Activated naive CD4-positive, alpha-beta T cell treated with anti-CD3 and anti-CD28 coated beads for 36 hours (primary cell): ENCODE data around the gene SVEP1. TPM values are rescaled to one million over a fixed set of nuclear protein-coding genes. Genes with fewer than 3 reads are reported as not detected.

Experiments used
- CTCF ChIA-PET: fragments of 350-600 bp; sonication (Branson Sonifier 250); formaldehyde crosslinking; loops from one replicate; lab custom pipeline; 2021; ENCODE audit warnings: antibody characterized with exemption; lab: Charles Lee
- DNase-seq: peaks from one replicate; pipeline ENCODE4 v3.0.0-alpha.2; 2020
- H3K27ac Mint-ChIP-seq: one replicate; pipeline ENCODE4 v1.8.0; 2021; ENCODE audit warnings: mild to moderate bottlenecking, mixed read lengths
- H3K27me3 Mint-ChIP-seq: one replicate; pipeline ENCODE4 v1.8.0; 2021; ENCODE audit warnings: low read depth, mixed read lengths
- H3K36me3 Mint-ChIP-seq: one replicate; pipeline ENCODE4 v1.8.0; 2021; ENCODE audit warnings: low read depth, mixed read lengths
- H3K4me1 Mint-ChIP-seq: one replicate; pipeline ENCODE4 v1.8.0; 2021; ENCODE audit warnings: low read depth, mixed read lengths
- H3K4me3 Mint-ChIP-seq: one replicate; pipeline ENCODE4 v1.8.0; 2021; ENCODE audit warnings: mild to moderate bottlenecking, moderate library complexity, mixed read lengths
- H3K9me3 Mint-ChIP-seq: one replicate; pipeline ENCODE4 v1.8.0; 2021; ENCODE audit warnings: mixed read lengths
- intact Hi-C: fragments of 100-400 bp; cut with micrococcal nuclease; formaldehyde crosslinking; loops from one replicate; pipeline ENCODE4 v1.15.1; 2023
- total RNA-seq, 2 experiments: library from RNA; stranded (reverse); gene quantifications; one replicate each; pipeline ENCODE4 v1.2.3, GENCODE V29; 2021

The SVEP1 gene
- total RNA-seq, 2 experiments from 2014 or later = not detected

DNA sequence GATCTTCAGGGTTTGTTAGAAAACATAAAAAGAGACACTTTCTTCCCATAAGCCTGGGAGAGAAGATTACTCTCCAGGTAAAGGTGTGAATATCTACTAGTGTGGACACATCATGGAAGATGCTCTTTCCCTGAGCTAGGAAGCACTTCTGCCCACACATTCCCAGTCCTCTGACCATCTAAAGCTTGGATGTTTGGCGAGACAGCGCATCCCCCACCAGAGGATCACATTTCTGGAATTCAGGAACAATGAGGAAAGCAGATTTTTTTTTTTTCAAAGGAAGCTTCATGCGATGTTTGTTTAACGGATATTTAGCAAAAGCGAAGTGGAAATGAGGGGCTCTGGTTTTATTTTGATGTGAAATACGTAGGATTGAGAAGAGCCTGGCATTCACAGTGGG lies 6.2 kb downstream of the SVEP1 start:
- H3K27me3 Mint-ChIP-seq = peaks cover 8% of the 10 kb centered on the region
- CTCF ChIA-PET = interaction anchor here (0.7 kb wide), 1 partner anchor 730 kb away, joined by 5 read pairs; no protein-coding TSS in a partner anchor
- no peak overlapping the region for H3K4me3 Mint-ChIP-seq
- no peak overlapping the region for H3K27ac Mint-ChIP-seq
- DNase-seq = no peak
- H3K36me3 Mint-ChIP-seq = no peaks in the 10 kb centered on the region
- intact Hi-C loops = no loop called here
- H3K9me3 Mint-ChIP-seq = no peaks in the 10 kb centered on the region
- no peaks in the 10 kb centered on the region for H3K4me1 Mint-ChIP-seq

DNA sequence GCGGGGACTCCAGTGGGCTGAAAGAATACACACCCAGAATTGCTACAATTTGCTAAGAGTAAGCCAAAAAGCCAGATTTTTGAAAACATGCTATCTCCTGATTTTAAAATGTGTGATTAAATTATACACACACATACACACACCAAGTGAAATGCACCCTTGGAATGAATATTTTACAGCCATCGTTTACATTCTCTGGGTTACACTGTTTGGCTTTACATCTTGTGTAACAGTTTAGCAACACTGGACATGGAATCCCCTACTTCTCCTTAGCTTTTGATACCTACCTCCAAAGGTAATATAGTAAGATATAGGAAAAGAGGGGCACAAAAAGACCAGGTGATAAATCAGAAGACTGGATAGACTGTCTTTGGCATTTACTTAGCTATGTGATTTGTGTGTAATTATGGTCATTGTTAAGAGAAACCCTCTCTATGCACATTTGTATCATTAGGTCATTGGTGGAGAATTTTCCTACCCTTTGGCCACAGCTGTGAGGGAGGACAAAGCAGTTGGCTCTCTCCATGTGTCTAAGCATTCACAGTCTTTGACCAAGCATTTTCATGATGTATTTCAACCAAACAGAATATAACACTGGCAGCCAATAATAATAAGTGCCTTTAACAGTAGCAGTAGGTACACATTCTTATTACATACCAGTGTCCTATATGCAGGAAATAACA lies 7.6 kb downstream of the SVEP1 start:
- no peaks in the 10 kb centered on the region for H3K9me3 Mint-ChIP-seq
- H3K27ac Mint-ChIP-seq = no peak overlapping the region
- CTCF ChIA-PET = no interaction called here
- H3K27me3 Mint-ChIP-seq = no peaks in the 10 kb centered on the region
- DNase-seq = no peak
- no peaks in the 10 kb centered on the region for H3K4me1 Mint-ChIP-seq
- H3K4me3 Mint-ChIP-seq = no peak overlapping the region
- no peaks in the 10 kb centered on the region for H3K36me3 Mint-ChIP-seq
- intact Hi-C loops = no loop called here

DNA sequence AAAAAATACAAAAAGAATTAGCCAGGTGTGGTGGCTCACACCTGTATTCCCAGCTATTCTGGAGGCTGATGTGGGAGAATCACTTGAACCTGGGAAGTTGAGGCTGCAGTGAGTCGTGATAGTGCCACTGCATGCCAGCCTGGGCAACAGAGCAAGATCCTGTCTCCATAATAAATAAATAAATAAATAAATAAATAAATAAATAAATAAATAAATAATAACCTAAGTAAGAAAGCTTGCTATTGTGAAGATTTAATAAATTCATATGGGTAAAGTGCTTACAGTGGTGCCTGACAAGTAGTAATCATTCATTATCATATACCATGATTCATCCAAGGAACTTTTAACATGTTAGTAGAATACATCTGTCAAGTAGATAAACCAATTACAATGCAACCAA lies 13.4 kb downstream of the SVEP1 start:
- no peak for DNase-seq
- CTCF ChIA-PET = no interaction called here
- intact Hi-C loops = no loop called here
- Mint-ChIP-seq H3K36me3 (no peaks in the 10 kb centered on the region), H3K27me3 (peaks cover under 1% of the 10 kb centered on the region), H3K4me3 (no peak overlapping the region), H3K9me3 (no peaks in the 10 kb centered on the region), H3K4me1 (no peaks in the 10 kb centered on the region), H3K27ac (no peak overlapping the region)

DNA sequence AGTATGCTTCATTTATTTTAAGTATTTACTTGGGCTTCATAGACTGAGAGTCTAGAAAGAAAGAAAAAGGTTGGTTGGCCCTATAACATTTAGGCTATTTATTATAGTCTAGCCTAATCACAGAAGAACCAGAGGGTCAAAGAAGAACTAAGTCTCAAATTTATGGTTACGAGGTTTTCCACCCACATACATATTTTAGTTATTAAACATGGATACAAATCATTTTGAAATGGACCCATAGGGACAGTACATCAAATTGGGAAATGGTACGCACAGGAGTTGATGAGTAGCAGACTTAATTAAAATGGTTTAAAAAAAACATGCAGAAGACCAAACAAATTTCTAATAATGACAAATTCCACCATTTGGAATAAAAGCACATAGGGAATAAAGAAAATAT lies 17.7 kb downstream of the SVEP1 start:
- H3K27ac Mint-ChIP-seq = no peak overlapping the region

DNA sequence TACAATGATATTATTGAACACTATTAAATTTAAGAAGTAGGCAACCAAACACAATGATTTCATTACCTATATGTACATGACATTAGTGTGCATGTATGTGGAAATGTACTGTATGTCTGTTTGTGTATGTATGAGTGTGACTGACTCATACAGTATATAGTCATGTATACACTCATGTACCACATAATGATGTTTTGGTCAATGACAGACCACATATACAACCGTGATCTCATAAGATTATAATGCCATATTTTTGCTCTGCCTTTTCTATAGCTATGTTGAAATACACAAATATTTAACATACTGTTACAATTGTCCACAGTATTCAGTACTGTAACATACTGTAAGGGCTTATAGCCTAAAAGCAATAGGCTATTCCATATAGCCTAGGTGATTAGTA lies 19.7 kb downstream of the SVEP1 start:
- no peaks in the 10 kb centered on the region for H3K4me1 Mint-ChIP-seq
- H3K9me3 Mint-ChIP-seq = peaks cover 2% of the 10 kb centered on the region
- H3K27me3 Mint-ChIP-seq = peaks cover 4% of the 10 kb centered on the region
- intact Hi-C loops = no loop called here
- CTCF ChIA-PET = no interaction called here
- H3K4me3 Mint-ChIP-seq = no peak overlapping the region
- DNase-seq = no peak
- H3K36me3 Mint-ChIP-seq = no peaks in the 10 kb centered on the region
- H3K27ac Mint-ChIP-seq = no peak overlapping the region

More for the DNA sequence above, 17.7 kb downstream of the SVEP1 start:
- CTCF ChIA-PET = no interaction called here
- no peak overlapping the region for H3K4me3 Mint-ChIP-seq
- intact Hi-C loops = no loop called here
- peaks cover 4% of the 10 kb centered on the region for H3K27me3 Mint-ChIP-seq
- no peaks in the 10 kb centered on the region for H3K36me3 Mint-ChIP-seq
- no peaks in the 10 kb centered on the region for H3K4me1 Mint-ChIP-seq
- no peak for DNase-seq
- peaks cover 2% of the 10 kb centered on the region for H3K9me3 Mint-ChIP-seq

DNA sequence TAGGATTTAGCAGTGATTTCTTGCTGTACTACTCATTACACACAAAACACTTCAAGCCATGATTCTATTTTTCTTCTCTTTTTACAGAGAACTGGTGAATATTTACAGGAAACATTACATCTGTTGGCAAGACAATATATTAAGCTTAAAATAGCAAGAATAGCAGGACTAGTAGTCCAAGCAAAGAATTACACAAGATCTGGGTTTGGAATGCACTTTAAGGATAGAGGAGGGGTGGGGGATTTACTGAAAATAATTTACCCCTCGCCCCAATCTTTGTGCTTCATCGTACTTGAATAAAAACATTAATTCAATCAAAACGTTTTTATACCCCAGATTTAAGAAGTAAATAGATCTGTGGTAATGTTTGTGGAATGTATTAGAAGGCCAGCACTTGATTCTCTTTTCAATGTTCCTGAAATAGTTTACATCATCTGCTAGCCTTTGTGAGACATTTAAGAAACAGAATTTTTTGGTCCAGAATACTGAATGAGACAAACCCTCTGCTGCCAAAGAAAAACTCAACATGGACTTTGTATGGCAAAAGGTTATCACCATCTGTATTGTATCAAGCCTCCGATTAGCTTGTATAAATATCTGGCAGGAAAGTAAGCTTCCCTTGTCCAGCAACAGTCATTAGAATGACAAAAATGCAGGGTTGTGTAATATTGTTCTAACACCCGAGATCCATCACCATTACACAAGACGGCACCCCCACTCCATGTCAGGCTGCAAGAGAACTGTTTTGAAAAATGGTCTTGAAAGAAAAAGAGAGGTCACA lies 23.8 kb downstream of the SVEP1 start:
- H3K4me1 Mint-ChIP-seq = no peaks in the 10 kb centered on the region
- no peak overlapping the region for H3K4me3 Mint-ChIP-seq
- intact Hi-C loops = no loop called here
- no peaks in the 10 kb centered on the region for H3K27me3 Mint-ChIP-seq
- H3K36me3 Mint-ChIP-seq = no peaks in the 10 kb centered on the region
- H3K27ac Mint-ChIP-seq = no peak overlapping the region
- CTCF ChIA-PET = no interaction called here
- no peak for DNase-seq
- no peaks in the 10 kb centered on the region for H3K9me3 Mint-ChIP-seq

DNA sequence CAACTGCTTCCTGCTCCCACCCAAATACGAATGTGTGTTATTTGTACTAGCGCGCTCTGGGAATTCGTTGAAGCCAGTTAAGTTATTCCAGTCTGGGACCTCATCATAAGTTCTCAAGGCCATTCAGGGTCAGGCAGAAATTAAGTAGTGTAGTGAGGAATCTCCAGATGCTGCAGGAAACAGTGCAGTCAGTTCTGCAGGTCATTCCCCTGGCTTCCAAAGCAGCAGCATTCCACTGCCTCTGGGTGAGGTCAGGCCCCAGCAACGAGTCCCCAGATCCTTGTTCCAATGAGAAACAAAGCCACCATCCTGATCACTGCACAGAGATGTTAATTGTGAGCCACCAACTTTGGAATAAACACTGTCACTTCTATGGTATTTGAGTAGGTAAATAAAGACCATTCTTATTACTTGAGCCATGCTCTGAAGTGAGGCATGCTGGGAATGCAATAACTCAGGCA lies 33.1 kb downstream of the SVEP1 start:
- Mint-ChIP-seq H3K4me1 (no peaks in the 10 kb centered on the region), H3K27ac (no peak overlapping the region), H3K27me3 (no peaks in the 10 kb centered on the region), H3K4me3 (no peak overlapping the region), H3K9me3 (no peaks in the 10 kb centered on the region), H3K36me3 (no peaks in the 10 kb centered on the region)
- CTCF ChIA-PET = no interaction called here
- intact Hi-C loops = no loop called here
- no peak for DNase-seq

DNA sequence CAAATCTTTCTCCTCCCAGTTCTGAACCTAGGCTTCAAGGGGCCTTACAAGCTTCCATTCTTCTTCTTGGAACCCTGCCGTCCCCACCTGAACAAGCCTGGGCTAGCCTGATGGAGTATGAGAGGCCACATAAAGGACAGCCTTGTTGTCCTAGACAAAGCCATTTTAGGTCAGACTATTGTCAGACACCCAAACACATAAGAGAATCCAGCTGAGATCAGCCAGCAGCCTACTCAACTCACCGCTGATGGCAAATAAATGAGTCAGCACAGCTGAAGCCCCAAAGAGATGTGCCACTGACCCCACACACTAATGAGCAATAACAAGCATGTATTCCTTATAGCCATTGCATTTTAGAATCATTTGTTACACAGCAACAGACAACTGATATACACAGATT lies 33.8 kb downstream of the SVEP1 start:
- no peaks in the 10 kb centered on the region for H3K36me3 Mint-ChIP-seq
- no peaks in the 10 kb centered on the region for H3K27me3 Mint-ChIP-seq
- intact Hi-C loops = no loop called here
- no peak for DNase-seq
- H3K9me3 Mint-ChIP-seq = no peaks in the 10 kb centered on the region
- no peak overlapping the region for H3K27ac Mint-ChIP-seq
- CTCF ChIA-PET = no interaction called here
- no peak overlapping the region for H3K4me3 Mint-ChIP-seq
- H3K4me1 Mint-ChIP-seq = no peaks in the 10 kb centered on the region

DNA sequence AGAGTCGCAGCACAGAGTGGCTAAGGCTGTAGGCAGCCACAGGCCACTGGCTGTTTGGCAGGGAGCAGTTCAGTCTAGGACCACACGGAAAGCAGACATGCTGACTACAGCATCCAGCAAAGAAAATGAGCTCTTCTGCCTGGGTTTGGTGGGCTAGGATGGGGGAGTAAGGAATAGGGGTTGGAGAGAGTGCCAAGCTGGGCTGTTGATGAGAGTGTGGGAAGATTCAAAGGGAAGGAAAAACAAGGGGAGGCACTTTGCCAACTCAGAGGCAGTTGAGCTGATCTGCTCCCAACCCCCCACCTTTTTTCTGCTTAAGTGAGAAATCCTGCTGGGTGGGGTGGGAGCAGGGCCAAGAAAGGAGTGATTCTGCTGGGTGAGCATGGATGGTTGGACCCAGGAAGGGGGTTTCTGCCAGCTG lies 35.9 kb downstream of the SVEP1 start:
- no peaks in the 10 kb centered on the region for H3K9me3 Mint-ChIP-seq
- DNase-seq = no peak
- H3K27me3 Mint-ChIP-seq = no peaks in the 10 kb centered on the region
- intact Hi-C loops = no loop called here
- no peak overlapping the region for H3K27ac Mint-ChIP-seq
- no peak overlapping the region for H3K4me3 Mint-ChIP-seq
- no peaks in the 10 kb centered on the region for H3K4me1 Mint-ChIP-seq
- H3K36me3 Mint-ChIP-seq = no peaks in the 10 kb centered on the region
- CTCF ChIA-PET = no interaction called here

DNA sequence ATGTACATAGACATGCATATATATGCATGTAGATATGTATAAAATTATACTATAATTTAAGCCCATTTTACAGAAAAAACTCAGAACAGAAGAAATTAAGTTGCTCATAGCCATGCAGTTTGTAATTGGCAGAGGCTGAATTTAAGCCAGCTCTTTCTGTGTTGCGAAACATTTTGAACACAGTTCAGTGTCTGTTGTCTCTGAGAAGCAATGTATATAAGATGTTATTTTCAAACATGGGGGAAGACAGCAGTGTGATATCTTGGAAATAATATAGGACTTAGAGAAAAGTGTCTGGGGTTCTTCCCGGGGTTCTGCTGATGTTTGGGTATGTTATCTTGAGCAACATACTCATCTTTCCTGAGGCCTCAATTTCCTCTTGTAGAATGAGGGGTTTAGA lies 37.6 kb downstream of the SVEP1 start:
- intact Hi-C loops = no loop called here
- H3K27ac Mint-ChIP-seq = no peak overlapping the region
- no peaks in the 10 kb centered on the region for H3K36me3 Mint-ChIP-seq
- no peak overlapping the region for H3K4me3 Mint-ChIP-seq
- H3K27me3 Mint-ChIP-seq = no peaks in the 10 kb centered on the region
- H3K9me3 Mint-ChIP-seq = no peaks in the 10 kb centered on the region
- H3K4me1 Mint-ChIP-seq = no peaks in the 10 kb centered on the region
- no peak for DNase-seq
- CTCF ChIA-PET = no interaction called here

DNA sequence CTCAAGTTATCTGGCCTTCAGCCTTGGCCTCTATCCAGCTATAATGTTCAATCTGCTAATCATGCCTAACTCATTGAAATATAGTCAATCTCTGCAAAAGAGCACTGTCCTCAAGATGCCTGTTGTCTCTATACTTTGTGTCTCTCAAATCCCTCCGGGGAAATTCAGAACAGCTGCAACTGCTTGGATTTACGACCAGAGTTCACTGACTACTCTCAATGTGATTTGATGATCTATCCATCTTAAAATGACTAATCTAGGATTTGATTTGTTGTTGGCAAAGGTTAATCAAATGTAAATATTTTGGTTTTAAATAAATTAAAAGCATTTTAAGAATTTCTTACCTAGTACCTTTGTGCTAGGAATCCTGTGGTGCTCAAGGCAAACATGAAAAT lies 40.9 kb downstream of the SVEP1 start:
- no peaks in the 10 kb centered on the region for H3K36me3 Mint-ChIP-seq
- H3K27me3 Mint-ChIP-seq = peaks cover 4% of the 10 kb centered on the region
- H3K4me3 Mint-ChIP-seq = no peak overlapping the region
- H3K27ac Mint-ChIP-seq = no peak overlapping the region
- H3K4me1 Mint-ChIP-seq = no peaks in the 10 kb centered on the region
- no peaks in the 10 kb centered on the region for H3K9me3 Mint-ChIP-seq
- intact Hi-C loops = loop anchor here (10.0 kb wide), 1 partner anchor 64 kb away; no protein-coding TSS in a partner anchor
- CTCF ChIA-PET = no interaction called here
- no peak for DNase-seq

DNA sequence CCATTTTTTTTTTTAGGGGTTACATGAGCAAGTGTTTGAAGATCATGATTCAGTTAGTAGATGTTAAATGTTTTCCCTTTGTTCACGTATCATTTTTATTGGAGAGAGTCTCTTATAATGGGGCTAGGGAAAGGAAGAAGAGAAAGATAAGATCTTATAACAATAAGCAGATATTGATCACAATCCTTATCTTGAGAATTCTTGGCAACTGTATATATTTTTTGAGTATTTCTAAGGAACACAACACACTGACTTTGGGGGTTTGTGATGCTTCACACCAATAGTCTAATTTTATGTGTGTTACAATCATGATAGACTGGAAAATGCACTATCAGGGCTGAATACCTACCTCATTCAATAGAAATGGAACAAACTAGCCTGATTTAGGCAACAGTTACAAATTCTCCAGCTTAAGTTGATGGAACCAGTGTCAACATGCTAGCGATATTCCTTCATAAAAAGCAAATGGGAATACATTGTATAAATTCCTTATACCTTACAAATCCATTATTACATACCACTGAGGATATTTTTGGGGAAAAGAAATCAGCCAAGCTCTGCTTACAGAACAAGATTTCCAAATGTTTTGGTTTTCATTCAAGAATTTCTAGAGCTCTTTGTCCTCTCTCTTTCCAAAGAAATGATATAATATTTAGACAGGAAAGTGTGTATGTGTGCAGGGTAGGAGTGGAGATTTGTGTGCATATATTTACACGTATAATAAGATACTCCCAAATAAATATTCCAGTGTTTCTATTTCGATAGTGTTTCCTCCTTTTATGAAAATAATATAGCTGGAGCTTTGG lies 41.5 kb downstream of the SVEP1 start:
- Mint-ChIP-seq H3K9me3 (no peaks in the 10 kb centered on the region), H3K27ac (no peak overlapping the region), H3K4me3 (no peak overlapping the region), H3K27me3 (peaks cover 4% of the 10 kb centered on the region), H3K4me1 (no peaks in the 10 kb centered on the region), H3K36me3 (no peaks in the 10 kb centered on the region)
- DNase-seq = no peak
- CTCF ChIA-PET = no interaction called here
- intact Hi-C loops = loop anchor here (10.0 kb wide), 1 partner anchor 63 kb away; no protein-coding TSS in a partner anchor
